GM12878 (cell line): ENCODE data around the gene PPP6R1. TPM values are rescaled to one million over a fixed set of nuclear protein-coding genes. Genes with fewer than 3 reads are reported as not detected.
A peak's percentile ranks its signal among the peaks of the same experiment; 100 is the strongest.

Source experiments
- ATAC-seq: fragments of 200-7000 bp; cut with Tn5 transposase; 3 replicates; pipeline ENCODE4 v1.9.1; 2020; ENCODE audit warnings: mild to moderate bottlenecking, moderate library complexity
- BruUV-seq: library from RNA; stranded (reverse); fragments of 400-500 nt; replicated peaks from 2 replicates; lab custom pipeline; 2021; lab: Mats Ljungman, UMichigan
- CTCF ChIA-PET: fragments of 300-600 bp; sonication (Branson Sonifier 250); formaldehyde crosslinking; extraction: SDS; loops from one replicate; lab custom pipeline; 2021; ENCODE audit warnings: inconsistent platforms; lab: Yijun Ruan, JAX
- POLR2A ChIA-PET: fragments of 350-600 bp; formaldehyde crosslinking; extraction: SDS; loops from one replicate; lab custom pipeline; 2021; ENCODE audit warnings: inconsistent platforms; lab: Charles Lee
- RAD21 ChIA-PET: fragments of 300-600 bp; sonication (Branson Sonifier 250); formaldehyde crosslinking; loops from one replicate; lab custom pipeline; 2023; ENCODE audit warnings: antibody characterized with exemption; ENCODE audit not compliant: unreplicated experiment; lab: Charles Lee
- SMC1A ChIA-PET: fragments of 300-600 bp; sonication (Branson Sonifier 250); formaldehyde crosslinking; loops from one replicate; lab custom pipeline; 2023; ENCODE audit not compliant: unreplicated experiment, uncharacterized antibody; lab: Charles Lee
- DNase-seq: peaks from one replicate; pipeline ENCODE4 v3.0.0-alpha.2; 2011; ENCODE audit warnings: low read depth, low spot score
- FAIRE-seq: peaks from 3 replicates; lab custom pipeline; 2011; peaks lifted over from hg19 to GRCh38; lab: Jason Lieb, UNC
- H2AFZ ChIP-seq: 2 replicates; pipeline ENCODE4 v1.6.0; 2011; ENCODE audit warnings: low read depth, low read length, control low read depth; ENCODE audit not compliant: control insufficient read depth
- H3K27ac ChIP-seq: 2 replicates; pipeline ENCODE4 v1.5.1; 2011; ENCODE audit warnings: control low read depth; ENCODE audit not compliant: control insufficient read depth, insufficient read depth
- H3K27me3 ChIP-seq, 2 experiments: replicated peaks in 1 of 2; 2 replicates each; pipeline versions ENCODE4 v1.6.0 to v1.6.1; 2011; ENCODE audit warnings: low read length in 1 of 2; ENCODE audit not compliant: control insufficient read depth in 2 of 2, insufficient read depth in 2 of 2
- H3K36me3 ChIP-seq, 2 experiments: 2 replicates each; pipeline ENCODE4 v1.5.1; 2011; ENCODE audit warnings: low read length in 1 of 2; ENCODE audit not compliant: control insufficient read depth in 2 of 2, insufficient read depth in 2 of 2
- H3K4me1 ChIP-seq: 2 replicates; pipeline ENCODE4 v1.6.1; 2011; ENCODE audit warnings: mild to moderate bottlenecking, low read length, moderate library complexity, mixed read lengths; ENCODE audit not compliant: control insufficient read depth, insufficient read depth
- H3K4me2 ChIP-seq: 2 replicates; pipeline ENCODE4 v1.6.0; 2011; ENCODE audit warnings: control low read depth; ENCODE audit not compliant: control insufficient read depth, insufficient read depth
- H3K4me3 ChIP-seq: fragments of 200-600 bp; sonication (generic); 2 replicates; pipeline ENCODE4 v1.5.1; 2016
- H3K79me2 ChIP-seq: 2 replicates; pipeline ENCODE4 v1.6.0; 2011; ENCODE audit warnings: low read length; ENCODE audit not compliant: control insufficient read depth, insufficient read depth
- H3K9ac ChIP-seq: 2 replicates; pipeline ENCODE4 v1.8.0; 2011; ENCODE audit warnings: low read length, control low read depth, mixed read lengths; ENCODE audit not compliant: control insufficient read depth, insufficient read depth
- H3K9me3 ChIP-seq: replicated peaks from 3 replicates; pipeline ENCODE4 v1.5.1; 2011; ENCODE audit warnings: mild to moderate bottlenecking, low read length; ENCODE audit not compliant: control insufficient read depth, insufficient read depth
- H4K20me1 ChIP-seq: 2 replicates; pipeline ENCODE4 v1.6.0; 2011; ENCODE audit not compliant: control insufficient read depth, insufficient read depth
- BACH1 ChIP-seq: fragments of 450-650 bp; IDR thresholded peaks from 2 replicates; pipeline ENCODE4 v1.6.1; 2017; ENCODE audit warnings: mild to moderate bottlenecking, borderline replicate concordance
- BHLHE40 ChIP-seq, 2 experiments: fragments of 450-650 bp in 1 of 2; IDR thresholded peaks; 2 replicates each; pipeline ENCODE4 v1.6.1; 2011 to 2017; ENCODE audit warnings: low read depth in 2 of 2, borderline replicate concordance in 1 of 2, improper control_type of control experiment in 1 of 2, low read length in 1 of 2, mild to moderate bottlenecking in 1 of 2
- DPF2 ChIP-seq: fragments of 450-650 bp; IDR thresholded peaks from 2 replicates; pipeline ENCODE4 v1.6.1; 2017; ENCODE audit warnings: mild to moderate bottlenecking
- EGR1 ChIP-seq, 2 experiments: IDR thresholded peaks; 1 replicate in 1 of 2; 2 replicates in 1 of 2; pipeline ENCODE4 v1.6.1; 2011 to 2012; ENCODE audit warnings: low read depth in 2 of 2, low read length in 2 of 2, borderline replicate concordance in 1 of 2, mild to moderate bottlenecking in 1 of 2, moderate library complexity in 1 of 2
- LARP7 ChIP-seq: fragments of 450-650 bp; IDR thresholded peaks from 2 replicates; pipeline ENCODE4 v1.6.1; 2017; ENCODE audit warnings: mild to moderate bottlenecking
- NFYA ChIP-seq: IDR thresholded peaks from 2 replicates; pipeline ENCODE4 v1.6.1; 2011; ENCODE audit warnings: low read depth, mild to moderate bottlenecking, low read length, improper control_type of control experiment, borderline replicate concordance
- NR2C1 ChIP-seq: fragments of 450-650 bp; IDR thresholded peaks from 2 replicates; pipeline ENCODE4 v1.6.1; 2017; ENCODE audit warnings: antibody characterized with exemption, mild to moderate bottlenecking, moderate library complexity
- RAD21 ChIP-seq: IDR thresholded peaks from 2 replicates; pipeline ENCODE4 v1.6.1; 2011; ENCODE audit warnings: mild to moderate bottlenecking, low read depth, low read length, moderate library complexity; ENCODE audit not compliant: insufficient read depth
- SMARCA5 ChIP-seq: fragments of 450-650 bp; IDR thresholded peaks from 2 replicates; pipeline ENCODE4 v1.6.1; 2017; ENCODE audit warnings: mild to moderate bottlenecking
- YY1 ChIP-seq: IDR thresholded peaks from 2 replicates; pipeline ENCODE4 v1.6.1; 2011; ENCODE audit warnings: low read depth, mild to moderate bottlenecking, low read length
- WGBS: methylation state at CpG from one replicate; pipeline ENCODE4 v1.1.6; 2016; ENCODE audit warnings: low lambda C conversion rate; ENCODE audit not compliant: insufficient replicate concordance, insufficient coverage; ENCODE audit errors: missing lambda C conversion rate; 5-methylcytosine and 5-hydroxymethylcytosine counted together
- in situ Hi-C: fragments of 300-500 bp; cut with MboI; formaldehyde crosslinking; loops from 9 replicates; pipeline ENCODE4 v1.14.3; 2018; ENCODE audit warnings: mixed read lengths
- intact Hi-C: fragments of 100-400 bp; cut with micrococcal nuclease; formaldehyde crosslinking; loops from one replicate; pipeline ENCODE4 v1.14.2; 2022; ENCODE audit not compliant: unreplicated experiment
- polyA plus RNA-seq, 11 experiments: library from polyadenylated mRNA; depleted of rRNA in 4 of 11; unstranded in 6 of 11; stranded (reverse) in 5 of 11; fragments of >200 nt; fragmentation: Nextera tagmentation in 4 of 11; fragmentation: Illumina TruSeq in 1 of 11; extraction: Ambion mirVana in 4 of 11; extraction: Trizol in 1 of 11; gene quantifications; 1 replicate in 1 of 11; 2 replicates in 10 of 11; pipeline versions ENCODE4 v1.2.1 to v1.2.3, GENCODE V29; 2011 to 2016; ENCODE audit warnings: inconsistent platforms in 2 of 11, missing spikeins in 2 of 11, low read depth in 1 of 11
- total RNA-seq, 4 experiments: library from RNA; depleted of rRNA in 3 of 4; stranded (reverse); fragments of >200 nt in 3 of 4; fragmentation: Illumina TruSeq in 1 of 4; extraction: Trizol in 1 of 4; gene quantifications; 2 replicates each; pipeline versions ENCODE4 v1.2.1 to v1.2.3, GENCODE V29; 2013 to 2021
- TF ChIP-seq, protein P1 (sequence below): fragments of 150-350 bp; IDR thresholded peaks from 2 replicates; pipeline ENCODE4 v1.6.1; 2016; ENCODE audit warnings: low read depth, low read length
- TF ChIP-seq, protein P2 (sequence below), 3 experiments: IDR thresholded peaks in 2 of 3; conservative IDR thresholded peaks in 1 of 3; 2 replicates each; pipeline ENCODE4 v1.5.1; 2011; ENCODE audit warnings: low read depth in 3 of 3, low read length in 3 of 3, mild to moderate bottlenecking in 3 of 3, control low read depth in 2 of 3, moderate library complexity in 2 of 3, inconsistent platforms in 1 of 3, mixed read lengths in 1 of 3; ENCODE audit not compliant: control insufficient read depth in 2 of 3, insufficient read depth in 1 of 3; ENCODE audit errors: extremely low read depth in 1 of 3

The PPP6R1 gene
- total and polyA plus RNA-seq, 10 of the 15 experiments (the other 5 are each of a cell fraction or from before 2014, with no cell fraction given): 0.80 to 173 (median 63.7) TPM

DNA sequence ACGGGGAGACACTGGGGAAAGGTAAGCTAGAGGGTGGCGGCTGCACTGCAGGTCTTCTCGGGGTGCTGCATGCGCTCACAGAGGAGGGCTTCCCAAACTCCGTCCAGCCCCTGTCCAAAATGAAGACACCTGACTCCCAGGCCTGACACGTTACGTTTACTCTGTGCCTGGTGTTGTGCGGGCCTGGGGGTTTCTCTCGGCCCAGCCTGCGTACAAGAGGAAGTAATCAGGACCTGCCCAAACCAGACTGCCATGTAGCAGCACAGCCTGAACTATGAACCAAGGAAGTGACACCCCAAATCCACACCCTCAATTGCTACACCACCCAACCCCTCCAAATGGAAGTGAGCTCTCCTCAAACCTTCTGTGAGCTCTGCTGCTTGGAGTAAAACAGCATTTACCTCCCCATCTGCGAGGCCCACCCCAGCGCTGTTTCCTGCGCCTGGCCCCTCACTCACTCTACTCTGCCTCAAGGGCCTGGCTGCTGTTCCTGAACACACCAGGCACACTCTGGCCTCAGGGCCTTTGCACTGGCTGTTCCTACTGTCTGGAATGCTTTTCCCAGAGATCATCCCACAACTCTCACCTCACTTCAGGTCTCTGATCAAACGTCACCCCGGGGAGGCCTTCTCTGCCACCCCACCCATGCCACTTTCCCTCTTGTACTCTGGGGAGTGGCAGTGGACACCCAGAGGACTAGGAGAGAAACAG is 18.1 kb upstream of the PPP6R1 start:
- ATAC-seq: peak; percentile 24
- Histone ChIP-seq H3K27me3 (no peaks in the 10 kb centered on the region), H4K20me1 (no peaks in the 10 kb centered on the region), H3K4me3 (0 out of 2 replicates have a peak overlapping the region, but pooled peaks have one; percentile 10), H2AFZ (peak overlapping the region; percentile 40; the same call in 1 of the 2 replicates), H3K9ac (peak overlapping the region; percentile 65), H3K4me2 (peak overlapping the region; percentile 92), H3K79me2 (no peaks in the 10 kb centered on the region; the same call in 1 of the 2 replicates), H3K27ac (peak overlapping the region; percentile 80), H3K36me3 (peaks cover 0 to 3% of the 10 kb centered on the region in 2 experiments; a peak in 1 of 4 replicates), H3K4me1 (peaks cover 42% of the 10 kb centered on the region), H3K9me3 (no peaks in the 10 kb centered on the region; the same call in 2 of the 3 replicates)
- 31% methylated on average over 15 of the region's 15 CpGs for WGBS
- POLR2A ChIA-PET: interaction anchor here (3.1 to 6.1 kb wide), 2 partner anchors 17 to 21 kb away, joined by 39 to 86 read pairs; partner anchors contain the start of gene PPP6R1
- in situ Hi-C loops (no loop called here), intact Hi-C loops (loop anchor here (1.0 kb wide), 1 partner anchor 18 kb away; the partner anchor contains the start of gene PPP6R1)
- RAD21 ChIA-PET: interaction anchor here (1.1 to 3.8 kb wide), 3 partner anchors 14 to 22 kb away, joined by 3 to 46 read pairs (median 4); partner anchors contain the start of gene PPP6R1
- no TSS peak for BruUV-seq
- TF ChIP-seq YY1 (no peak), RAD21 (no peak), SMARCA5 (0 out of 2 replicates have a peak, but pooled peaks have one; percentile 35), NR2C1 (peak; percentile 41; the same call in 1 of the 2 replicates), NFYA (no peak), BHLHE40 (IDR thresholded peaks at IDR 0.05; ENCODE audit: borderline replicate concordance in 1 of 2, low read depth in 2 of 2, low read length in 1 of 2) (0 out of 4 replicates have a peak, but pooled peaks of 1 of the 2 experiments have one; percentile 2), LARP7 (peak; percentile 56), BACH1 (0 out of 2 replicates have a peak, but pooled peaks have one; percentile 9), DPF2 (peak; percentile 64), EGR1 (IDR thresholded peaks at IDR 0.05; ENCODE audit: borderline replicate concordance in 1 of 2, low read depth in 2 of 2, low read length in 2 of 2) (no peak)
- TF ChIP-seq, protein P1, sequence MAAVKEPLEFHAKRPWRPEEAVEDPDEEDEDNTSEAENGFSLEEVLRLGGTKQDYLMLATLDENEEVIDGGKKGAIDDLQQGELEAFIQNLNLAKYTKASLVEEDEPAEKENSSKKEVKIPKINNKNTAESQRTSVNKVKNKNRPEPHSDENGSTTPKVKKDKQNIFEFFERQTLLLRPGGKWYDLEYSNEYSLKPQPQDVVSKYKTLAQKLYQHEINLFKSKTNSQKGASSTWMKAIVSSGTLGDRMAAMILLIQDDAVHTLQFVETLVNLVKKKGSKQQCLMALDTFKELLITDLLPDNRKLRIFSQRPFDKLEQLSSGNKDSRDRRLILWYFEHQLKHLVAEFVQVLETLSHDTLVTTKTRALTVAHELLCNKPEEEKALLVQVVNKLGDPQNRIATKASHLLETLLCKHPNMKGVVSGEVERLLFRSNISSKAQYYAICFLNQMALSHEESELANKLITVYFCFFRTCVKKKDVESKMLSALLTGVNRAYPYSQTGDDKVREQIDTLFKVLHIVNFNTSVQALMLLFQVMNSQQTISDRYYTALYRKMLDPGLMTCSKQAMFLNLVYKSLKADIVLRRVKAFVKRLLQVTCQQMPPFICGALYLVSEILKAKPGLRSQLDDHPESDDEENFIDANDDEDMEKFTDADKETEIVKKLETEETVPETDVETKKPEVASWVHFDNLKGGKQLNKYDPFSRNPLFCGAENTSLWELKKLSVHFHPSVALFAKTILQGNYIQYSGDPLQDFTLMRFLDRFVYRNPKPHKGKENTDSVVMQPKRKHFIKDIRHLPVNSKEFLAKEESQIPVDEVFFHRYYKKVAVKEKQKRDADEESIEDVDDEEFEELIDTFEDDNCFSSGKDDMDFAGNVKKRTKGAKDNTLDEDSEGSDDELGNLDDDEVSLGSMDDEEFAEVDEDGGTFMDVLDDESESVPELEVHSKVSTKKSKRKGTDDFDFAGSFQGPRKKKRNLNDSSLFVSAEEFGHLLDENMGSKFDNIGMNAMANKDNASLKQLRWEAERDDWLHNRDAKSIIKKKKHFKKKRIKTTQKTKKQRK: no peak
- TF ChIP-seq, protein P2, sequence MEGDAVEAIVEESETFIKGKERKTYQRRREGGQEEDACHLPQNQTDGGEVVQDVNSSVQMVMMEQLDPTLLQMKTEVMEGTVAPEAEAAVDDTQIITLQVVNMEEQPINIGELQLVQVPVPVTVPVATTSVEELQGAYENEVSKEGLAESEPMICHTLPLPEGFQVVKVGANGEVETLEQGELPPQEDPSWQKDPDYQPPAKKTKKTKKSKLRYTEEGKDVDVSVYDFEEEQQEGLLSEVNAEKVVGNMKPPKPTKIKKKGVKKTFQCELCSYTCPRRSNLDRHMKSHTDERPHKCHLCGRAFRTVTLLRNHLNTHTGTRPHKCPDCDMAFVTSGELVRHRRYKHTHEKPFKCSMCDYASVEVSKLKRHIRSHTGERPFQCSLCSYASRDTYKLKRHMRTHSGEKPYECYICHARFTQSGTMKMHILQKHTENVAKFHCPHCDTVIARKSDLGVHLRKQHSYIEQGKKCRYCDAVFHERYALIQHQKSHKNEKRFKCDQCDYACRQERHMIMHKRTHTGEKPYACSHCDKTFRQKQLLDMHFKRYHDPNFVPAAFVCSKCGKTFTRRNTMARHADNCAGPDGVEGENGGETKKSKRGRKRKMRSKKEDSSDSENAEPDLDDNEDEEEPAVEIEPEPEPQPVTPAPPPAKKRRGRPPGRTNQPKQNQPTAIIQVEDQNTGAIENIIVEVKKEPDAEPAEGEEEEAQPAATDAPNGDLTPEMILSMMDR (IDR thresholded peaks at IDR 0.05 in 2 of 3, conservative IDR thresholded peaks at IDR 0.05 in 1 of 3; ENCODE audit: control insufficient read depth in 2 of 3, extremely low read depth in 1 of 3, insufficient read depth in 1 of 3, low read depth in 3 of 3, low read length in 3 of 3): no peak
- CTCF ChIA-PET: interaction anchor here (1.0 to 2.6 kb wide), 3 partner anchors 15 to 24 kb away, joined by 4 to 7 read pairs (median 6); no protein-coding TSS in a partner anchor
- no peak for FAIRE-seq
- SMC1A ChIA-PET: interaction anchor here (0.6 to 7.6 kb wide), 6 partner anchors 9 to 133 kb away, joined by 3 to 68 read pairs (median 6); partner anchors contain the start of gene PPP6R1
- no peak for DNase-seq
